Skin epidermis (tissue), 12 donors: Measurements from ENCODE around the gene PRDM8.

Experiments used
- H3K27ac ChIP-seq, 21 experiments: fragments of 200-600 bp; sonication (generic) in 11 of 21; one replicate each; pipeline ENCODE4 v1.5.0; 2020; ENCODE audit warnings: mild to moderate bottlenecking in 3 of 21, inconsistent platforms in 2 of 21, moderate library complexity in 2 of 21
- H3K4me3 ChIP-seq, 7 experiments: fragments of 200-600 bp; sonication (generic) in 2 of 7; one replicate each; pipeline ENCODE4 v1.5.0; 2020; ENCODE audit warnings: inconsistent platforms in 2 of 7, mild to moderate bottlenecking in 2 of 7, moderate library complexity in 1 of 7

PRDM8 gene

DNA sequence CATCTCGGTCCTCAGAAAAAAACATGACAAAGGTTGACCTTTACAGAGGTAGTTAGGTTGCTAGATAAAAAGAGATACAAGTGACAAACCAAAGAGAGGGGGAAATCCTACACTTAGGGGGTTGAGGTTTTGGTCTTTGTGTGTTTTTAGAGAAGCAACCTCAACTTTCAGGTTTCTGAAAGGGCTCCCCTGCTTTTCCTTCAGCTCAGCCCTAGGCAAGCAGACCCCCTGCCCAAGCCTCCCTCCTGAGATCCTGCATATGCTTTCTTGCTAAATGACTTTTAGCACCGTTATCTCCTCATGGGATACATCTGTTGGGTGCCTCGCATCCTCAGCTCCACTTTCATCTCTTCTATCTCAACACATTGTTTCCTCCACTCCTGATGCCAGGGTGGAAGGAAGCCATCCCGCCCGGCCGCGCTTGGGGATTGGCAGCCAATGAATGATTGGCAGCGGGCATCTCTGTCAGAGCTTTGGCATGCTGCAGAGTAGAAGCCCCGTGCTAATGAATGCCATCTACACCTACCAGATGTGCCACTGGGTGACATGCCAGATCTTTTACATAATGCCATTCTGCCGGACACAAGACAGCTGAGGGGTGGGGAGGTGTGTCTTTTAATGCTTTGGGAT lies 15.0 kb upstream of the PRDM8 start:
- H3K27ac ChIP-seq: peak overlapping the region in 4 of 21 experiments; percentile 8 to 83 (median 40)
- no peak overlapping the region for H3K4me3 ChIP-seq

DNA sequence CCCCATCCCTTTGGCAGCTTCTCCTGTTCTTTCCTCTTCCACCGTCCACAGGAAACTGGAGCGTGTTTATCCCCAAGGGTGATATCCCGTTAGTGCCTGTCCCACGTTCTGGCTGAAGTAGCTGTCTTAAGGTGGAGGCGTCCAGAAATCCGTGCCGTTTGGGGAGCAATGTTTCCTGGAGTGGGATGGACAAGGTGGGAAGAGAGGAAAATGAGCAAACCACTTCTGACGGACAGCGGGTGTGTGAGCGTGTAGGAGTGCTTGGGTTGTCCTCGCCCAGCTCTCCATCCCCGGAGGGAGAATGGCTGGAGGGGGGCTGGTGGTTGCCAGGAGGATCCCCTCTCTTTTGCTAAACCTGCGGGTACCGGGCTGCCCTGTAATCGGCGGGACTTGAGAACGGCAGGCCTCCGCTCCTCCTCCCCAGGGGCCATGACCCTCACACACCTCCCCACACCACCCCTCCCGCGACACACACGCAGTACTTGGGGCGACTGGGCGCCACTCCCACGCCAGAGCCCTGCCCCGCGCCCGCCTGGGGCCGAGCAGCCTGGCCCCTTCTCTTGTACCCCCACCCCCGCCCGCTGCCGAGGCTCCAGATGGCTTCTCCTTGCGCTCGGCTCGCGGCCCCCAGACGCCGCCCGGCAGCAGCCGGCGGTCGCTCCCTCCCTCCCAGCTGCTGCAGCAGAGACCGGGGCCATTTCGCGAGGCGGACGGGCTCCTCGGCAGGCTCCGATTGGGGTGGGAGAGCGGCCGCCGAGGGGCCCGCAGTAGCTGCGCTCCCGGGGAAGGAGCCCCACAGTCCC lies 13.9 kb upstream of the PRDM8 start:
- peak overlapping the region in 18 of 21 experiments; percentile 47 to 83 (median 72) for H3K27ac ChIP-seq
- peak overlapping the region; percentile 35 to 54 (median 45) for H3K4me3 ChIP-seq

DNA sequence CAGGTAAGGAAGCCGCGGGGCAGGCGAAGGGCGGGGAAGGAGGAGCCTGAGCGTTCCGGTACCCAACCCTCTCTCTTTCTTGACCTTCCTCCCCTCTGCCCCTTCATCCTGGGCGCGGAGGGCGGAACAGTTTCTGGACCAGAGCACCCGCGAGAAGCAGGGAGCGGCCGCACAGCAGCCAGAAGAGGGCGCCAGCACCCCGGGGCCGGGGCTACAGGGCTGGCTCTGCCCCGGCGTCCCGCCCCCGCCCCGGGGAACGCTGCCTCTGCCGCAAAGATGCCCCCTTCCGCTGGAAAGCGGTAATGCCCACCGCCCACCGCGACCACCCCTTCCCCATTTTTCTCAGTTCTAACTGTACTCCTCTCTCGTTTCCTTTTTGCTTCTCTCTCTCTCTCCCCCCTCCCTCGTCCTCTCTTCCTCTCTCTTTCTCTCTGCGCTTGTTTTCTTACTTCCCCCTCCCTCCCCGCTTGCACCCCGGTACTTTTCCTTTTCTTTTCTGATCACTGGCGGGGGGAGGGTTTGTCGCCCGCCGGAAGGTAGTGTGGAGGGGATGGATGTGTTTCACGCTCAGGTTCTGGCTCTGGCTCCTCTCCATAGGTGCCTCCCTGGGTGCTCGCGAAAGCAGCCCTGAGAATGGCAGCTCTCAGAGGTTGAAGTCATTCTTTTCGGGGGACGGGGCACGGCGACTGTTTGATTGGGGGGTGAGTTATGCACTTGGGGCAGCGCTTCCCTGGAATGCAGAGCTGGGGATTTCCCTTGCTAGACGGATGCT lies 13.1 kb upstream of the PRDM8 start:
- peak overlapping the region; percentile 35 to 54 (median 45) for H3K4me3 ChIP-seq
- peak overlapping the region in 19 of 21 experiments; percentile 23 to 83 (median 72) for H3K27ac ChIP-seq

DNA sequence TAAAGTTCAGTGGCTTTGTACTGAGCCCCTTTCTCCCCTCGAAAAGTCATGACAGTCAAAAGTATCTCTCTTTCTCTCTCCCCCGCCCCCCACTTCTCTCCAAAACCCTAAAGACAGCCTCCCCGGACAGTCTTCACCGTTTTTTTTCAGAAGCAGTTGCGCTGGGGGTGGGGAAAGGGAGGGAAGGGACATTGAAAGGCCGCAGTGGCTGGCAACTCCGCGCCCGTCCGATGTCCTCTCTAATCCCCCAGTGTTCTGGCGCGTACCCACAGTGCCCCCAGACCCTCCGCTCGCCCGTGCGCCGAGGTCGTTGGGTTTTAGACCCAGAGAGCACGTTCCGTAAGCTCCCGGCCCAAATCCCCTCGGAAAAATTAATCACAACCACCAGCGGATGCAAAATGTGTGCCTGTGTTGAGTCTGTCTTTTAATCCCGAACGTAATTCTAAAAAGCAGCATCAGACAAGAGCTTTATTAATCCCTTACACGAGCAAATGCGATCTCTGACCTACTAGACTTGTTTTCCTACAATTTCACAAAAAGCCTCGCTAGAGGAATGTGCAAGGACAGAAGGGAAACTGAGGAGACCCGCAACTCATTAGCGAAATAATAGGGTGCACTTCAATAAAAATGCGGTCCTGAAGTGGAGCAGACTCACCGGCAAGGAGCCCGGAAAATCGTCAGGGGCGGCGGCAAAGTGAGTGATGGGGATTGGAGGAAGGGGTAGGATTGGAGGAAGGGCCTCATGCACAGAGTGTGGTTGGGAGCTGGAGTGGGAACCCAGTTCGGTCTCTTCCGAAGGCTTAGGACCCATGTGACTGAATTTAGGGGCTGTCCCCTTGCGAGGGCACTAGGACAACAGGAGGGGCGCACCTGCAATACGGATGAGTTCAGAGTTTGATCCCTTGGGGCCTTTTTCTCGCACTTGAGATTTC lies 12.2 kb upstream of the PRDM8 start:
- H3K4me3 ChIP-seq: peak overlapping the region; percentile 35 to 54 (median 45)
- H3K27ac ChIP-seq: peak overlapping the region in 17 of 21 experiments; percentile 2 to 83 (median 72)

DNA sequence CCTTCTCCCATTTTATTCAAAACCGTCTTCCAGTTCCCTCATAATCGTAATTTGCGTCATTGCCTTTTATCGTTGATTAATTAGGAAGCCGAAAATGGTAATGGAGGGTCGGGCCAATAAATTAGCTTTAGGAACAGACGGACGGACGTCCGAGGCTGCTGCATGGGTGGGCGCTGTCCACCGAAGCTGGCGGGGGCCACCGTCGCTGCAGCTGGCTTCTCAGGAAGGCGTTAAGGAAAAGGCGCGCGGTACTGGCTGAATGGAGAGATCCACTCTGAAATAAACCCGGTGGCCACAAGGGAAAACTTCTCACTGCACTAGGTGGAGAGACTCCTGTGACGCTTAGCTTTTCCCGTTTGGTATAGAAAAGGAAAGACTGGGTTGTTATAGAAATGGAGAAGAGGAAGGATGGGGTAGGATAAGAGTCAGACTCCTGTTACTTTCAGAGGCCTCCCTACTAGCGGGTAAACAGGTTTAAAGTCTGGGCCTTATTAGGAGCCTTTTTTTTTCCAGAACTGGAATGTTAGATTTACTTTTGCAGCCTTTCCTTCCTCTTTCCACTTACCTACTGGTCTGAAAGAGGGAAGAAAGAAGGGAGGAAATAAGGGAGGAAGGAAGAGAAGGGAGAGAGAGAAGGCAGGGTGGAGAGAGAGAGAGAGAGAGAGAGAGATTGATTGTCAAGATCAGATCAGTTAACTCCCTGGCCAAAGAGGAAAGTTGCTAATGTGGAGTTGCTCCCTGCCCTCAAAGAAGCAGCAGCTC lies 11.3 kb upstream of the PRDM8 start:
- Histone ChIP-seq H3K27ac (no peak overlapping the region), H3K4me3 (no peak overlapping the region)

DNA sequence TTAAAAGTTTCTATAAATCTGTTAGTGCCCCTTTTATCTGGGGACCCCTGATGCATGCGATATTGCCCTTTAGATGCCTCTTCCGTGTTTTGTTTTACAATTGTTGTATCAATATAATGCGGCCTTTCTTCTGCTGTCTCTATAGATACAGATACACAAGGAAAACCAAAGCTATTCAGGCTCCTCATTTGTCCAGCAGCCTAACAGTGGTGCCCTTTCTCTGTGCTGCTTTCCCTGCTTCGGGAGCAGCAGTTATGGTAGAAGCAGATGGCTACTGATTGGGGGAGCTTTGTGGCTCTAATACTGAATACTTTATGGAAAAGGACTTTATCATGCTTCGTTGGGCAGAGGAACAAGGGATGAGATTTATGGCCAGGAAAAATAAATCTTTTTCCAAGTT lies 10.6 kb upstream of the PRDM8 start:
- Histone ChIP-seq H3K4me3 (no peak overlapping the region), H3K27ac (no peak overlapping the region)

DNA sequence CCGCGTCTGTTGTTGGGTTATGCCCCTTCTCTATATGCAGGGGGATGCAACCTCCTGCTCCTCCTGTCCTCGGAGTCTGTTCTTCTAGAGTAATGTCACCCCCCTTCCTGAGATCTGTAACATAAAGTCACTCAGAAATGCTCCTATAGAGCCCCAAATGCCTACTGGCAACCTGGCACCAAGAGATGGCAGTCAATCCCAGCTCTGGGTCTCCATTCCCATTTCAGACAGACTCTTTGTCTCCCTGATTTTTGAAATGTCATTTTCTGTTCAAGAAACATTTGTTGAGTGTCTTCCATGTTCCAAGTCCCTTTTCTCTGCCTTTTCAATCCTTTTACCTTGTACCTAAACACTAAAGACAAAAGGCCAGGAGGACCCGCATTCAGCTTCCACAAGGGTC lies 9.6 kb upstream of the PRDM8 start:
- no peak overlapping the region for H3K27ac ChIP-seq
- no peak overlapping the region for H3K4me3 ChIP-seq

DNA sequence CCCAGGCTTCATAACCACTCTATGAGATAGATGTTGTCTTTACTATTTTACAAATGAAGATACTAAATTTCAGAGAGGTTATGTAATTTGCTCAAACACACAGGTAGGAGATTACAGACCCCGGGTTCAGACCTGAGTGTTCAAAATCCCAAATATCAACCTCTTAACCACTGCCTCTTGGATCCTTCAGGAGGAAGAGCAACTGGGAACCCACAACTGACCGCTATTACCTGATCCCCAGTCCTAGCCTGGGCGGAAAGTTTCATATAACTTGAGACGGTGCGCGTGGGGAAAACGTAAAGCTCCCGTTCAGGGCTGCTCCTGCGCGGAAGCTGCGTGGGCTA lies 8.9 kb upstream of the PRDM8 start:
- Histone ChIP-seq H3K27ac (no peak overlapping the region), H3K4me3 (no peak overlapping the region)

DNA sequence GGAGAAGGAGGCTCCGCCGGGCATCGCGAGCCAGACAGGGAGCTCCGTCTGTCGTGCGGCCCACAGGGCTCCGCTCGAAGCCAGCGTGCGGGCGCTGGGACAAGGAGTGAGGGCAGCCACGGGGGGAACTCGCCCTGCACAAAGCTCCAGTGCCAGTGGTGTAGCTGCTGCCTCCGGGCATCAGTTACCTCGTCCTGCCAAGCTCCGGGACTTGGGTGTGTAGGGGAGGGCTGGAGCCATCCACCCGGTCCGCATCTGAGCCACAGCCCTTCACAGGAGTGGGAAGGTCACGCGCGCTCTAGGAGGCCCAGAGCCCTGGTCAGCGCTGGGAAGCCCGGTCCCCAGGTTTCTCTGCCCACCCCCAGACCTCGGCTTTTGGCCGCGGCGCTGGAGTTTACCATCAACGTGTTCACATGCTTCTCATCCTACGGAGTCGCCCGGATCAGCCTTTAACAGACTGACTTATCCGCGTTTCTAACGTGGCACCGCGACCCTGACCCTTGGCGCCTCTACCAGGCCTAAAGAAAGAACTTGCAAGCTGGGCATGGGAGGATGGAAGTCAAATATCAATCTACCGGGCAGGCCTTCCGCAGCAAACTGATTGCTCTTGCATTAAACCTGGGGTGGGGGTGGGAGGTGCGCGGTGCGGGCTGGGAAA lies 8.4 kb upstream of the PRDM8 start:
- H3K4me3 ChIP-seq: no peak overlapping the region

DNA sequence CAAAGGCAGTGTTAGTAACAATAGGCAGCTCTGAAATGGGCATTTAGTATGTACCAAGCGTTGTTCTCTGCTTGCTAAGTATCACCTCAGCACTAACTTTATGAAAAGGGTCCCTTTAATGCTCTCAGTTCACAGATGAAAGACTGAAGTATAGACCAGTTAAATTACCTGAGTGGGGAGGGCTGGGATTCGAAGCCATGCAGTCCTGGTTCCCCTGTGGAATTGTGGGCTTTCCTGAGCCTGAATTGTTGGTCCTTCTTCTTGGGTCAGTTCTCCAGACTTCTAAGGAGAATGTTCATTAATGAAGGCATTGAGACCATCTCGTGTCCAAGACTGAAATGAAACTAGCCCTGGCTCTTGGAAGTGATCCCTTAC lies 7.7 kb upstream of the PRDM8 start:
- Histone ChIP-seq H3K4me3 (no peak overlapping the region), H3K27ac (no peak overlapping the region)

More for the DNA sequence above, 8.4 kb upstream of the PRDM8 start:
- H3K27ac ChIP-seq: no peak overlapping the region

DNA sequence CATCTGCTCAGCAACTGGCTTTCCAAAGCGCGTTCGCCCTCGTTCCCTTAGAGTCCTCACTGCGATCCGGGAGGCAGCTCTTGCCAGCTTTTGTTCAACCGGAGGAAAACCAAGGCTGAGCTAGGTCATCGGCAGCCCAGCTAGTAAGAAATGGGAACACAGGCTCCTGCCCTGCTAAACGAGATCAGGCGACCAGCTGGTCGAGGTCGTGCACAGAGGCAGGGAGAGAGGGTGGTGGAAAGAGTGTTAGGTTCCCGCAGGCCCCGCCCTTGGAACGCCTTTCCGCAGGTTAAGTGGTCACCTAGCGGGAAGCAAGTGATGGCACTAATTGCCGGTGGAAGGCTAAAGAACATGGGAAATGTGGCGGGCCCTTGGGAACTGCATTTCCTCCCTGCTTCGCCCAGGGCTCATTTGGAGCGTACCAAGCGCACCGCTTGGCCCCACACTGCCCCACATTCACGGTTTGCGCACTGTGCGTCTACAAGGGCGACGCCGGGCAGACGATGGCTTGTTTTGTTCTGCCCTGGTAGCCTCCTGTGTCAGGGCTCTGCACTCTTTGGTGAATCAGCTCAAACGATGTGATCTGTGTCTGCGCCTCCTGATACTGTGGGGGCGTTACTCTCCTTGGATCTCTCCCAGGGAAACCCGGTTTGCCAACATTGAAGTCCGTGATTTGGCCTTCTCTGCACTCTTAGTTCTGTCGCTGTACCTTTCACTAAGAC lies 7.2 kb upstream of the PRDM8 start:
- Histone ChIP-seq H3K4me3 (no peak overlapping the region), H3K27ac (no peak overlapping the region)

DNA sequence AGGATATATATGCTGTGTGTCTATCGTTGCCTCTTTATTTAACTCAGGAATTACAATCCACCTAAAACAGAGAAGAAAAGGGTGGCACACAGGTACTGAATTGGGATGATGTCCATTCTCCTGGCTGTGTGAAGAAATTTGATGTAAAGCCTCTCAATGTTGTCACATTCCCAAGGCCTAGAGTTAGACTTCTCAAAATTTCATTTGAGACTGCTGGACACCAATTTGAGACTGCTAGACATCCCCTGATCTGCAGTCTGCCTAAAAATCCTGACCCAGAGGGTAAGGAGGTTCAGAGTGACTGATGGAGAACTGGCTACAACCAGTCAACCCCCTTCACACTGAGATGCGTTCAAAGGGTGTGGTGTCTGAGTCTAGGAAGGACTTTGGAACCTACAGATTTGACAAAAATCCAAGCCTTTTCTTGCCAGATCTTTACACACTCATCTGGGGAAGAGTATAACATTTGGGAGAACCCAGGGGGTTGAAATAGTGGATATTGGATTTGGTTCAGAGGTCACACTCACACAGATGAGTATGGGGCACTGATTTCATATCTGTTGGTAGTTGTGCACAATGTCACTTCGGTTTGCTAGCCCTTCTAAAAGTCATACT lies 4.9 kb upstream of the PRDM8 start:
- Histone ChIP-seq H3K27ac (no peak overlapping the region), H3K4me3 (no peak overlapping the region)

DNA sequence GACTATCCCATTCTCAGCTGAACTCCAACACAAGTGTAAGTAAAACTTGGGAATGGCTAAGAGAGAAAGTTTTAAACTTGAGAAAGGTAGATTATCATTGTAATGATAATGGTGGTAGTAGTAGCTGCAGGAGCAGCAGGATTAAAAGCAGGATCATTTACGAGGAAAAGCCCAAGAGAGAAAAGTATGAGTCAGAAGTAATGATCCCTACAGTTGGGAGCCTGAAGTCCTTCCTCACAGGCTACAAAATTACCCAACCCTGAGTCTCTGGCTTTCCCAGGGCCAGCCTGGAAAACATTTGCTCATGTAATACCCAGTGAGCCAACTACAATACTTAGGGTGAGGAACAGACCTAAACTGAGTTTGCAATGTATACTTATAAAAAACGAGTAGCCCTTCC lies 4.4 kb upstream of the PRDM8 start:
- H3K4me3 ChIP-seq: no peak overlapping the region
- no peak overlapping the region for H3K27ac ChIP-seq

DNA sequence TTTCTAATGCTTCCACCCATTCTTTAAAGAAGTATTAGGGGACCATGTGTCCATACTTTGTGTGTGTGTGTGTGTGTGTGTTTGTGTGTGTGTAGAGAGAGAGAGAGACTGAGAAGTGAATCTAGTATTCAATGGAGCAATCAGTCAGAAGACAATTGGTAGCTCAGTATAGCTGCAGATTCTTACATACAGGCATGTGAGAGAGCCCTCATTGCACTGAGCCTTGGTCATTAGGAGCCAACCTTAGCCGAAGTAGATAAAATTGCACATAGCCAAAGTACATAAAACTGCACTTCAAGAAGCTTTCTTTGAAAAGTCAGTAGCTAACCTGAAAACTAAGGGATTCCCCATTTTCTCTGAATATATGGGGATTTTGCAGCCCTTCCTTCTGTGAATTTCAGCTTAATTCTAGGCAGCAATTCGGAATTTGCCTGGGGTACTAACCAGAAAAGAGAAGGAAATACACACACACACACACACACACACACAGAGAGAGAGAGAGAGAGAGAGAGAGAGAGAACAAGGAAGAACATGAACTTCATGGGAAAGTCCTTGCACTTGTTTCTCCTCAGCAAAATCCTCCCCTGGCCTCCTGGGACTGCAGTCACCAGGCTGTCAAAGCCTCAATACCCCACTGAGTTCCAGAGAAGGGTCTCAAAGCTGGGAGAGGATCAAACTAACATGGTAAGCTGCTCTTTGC lies 1.7 kb upstream of the PRDM8 start:
- no peak overlapping the region for H3K4me3 ChIP-seq
- no peak overlapping the region for H3K27ac ChIP-seq

DNA sequence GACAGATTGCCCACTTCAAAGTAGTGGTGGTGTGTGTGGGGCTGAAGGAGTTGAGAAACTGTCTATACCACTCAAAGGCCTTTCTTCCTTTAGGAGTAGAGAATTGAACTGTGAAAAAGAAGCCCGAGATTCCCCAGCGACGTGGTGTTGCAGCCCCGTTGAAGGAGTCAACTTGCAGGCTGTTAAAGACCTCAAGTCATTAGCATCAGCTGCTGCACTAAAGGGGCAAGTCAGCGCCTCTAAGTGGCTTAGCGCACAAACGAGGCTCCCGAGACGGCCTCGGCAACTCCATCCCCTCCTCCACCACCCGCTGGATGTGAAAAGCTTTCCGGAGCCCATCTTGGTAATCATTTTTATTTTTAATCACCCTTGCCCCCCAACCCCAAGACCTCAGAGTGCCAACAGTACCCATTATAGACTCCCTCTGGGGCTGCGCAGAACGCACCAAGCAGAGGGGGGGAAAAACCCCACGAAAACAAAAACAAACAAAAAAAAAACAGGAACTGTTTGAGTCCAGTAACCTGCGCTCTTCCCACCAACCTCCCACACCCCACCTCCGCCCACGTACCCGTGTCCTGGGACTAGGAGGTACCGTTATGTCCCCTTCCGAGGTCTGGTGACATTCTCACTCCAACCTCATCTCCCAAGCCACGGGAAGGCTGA lies 913 bp upstream of the PRDM8 start:
- peak overlapping the region in 1 of 21 experiments; percentile 3 for H3K27ac ChIP-seq
- H3K4me3 ChIP-seq: peak overlapping the region in 4 of 7 experiments; percentile 8 to 32 (median 20)
